Activated CD8-positive, alpha-beta memory T cell treated with anti-CD3 and anti-CD28 coated beads for 4 hours (primary cell): Measurements from ENCODE around the gene FYN.
"Not testable (repeated sequence)": the region's sequence is repeated elsewhere in the genome, so short reads cannot be mapped to it uniquely, and the experiment has no call there.

Experiments used
- DNase-seq, 2 donors: peaks; one replicate each; pipeline ENCODE4 v3.0.0-alpha.2; 2020; ENCODE audit warnings: low read depth in 2 of 2

The FYN gene

DNA sequence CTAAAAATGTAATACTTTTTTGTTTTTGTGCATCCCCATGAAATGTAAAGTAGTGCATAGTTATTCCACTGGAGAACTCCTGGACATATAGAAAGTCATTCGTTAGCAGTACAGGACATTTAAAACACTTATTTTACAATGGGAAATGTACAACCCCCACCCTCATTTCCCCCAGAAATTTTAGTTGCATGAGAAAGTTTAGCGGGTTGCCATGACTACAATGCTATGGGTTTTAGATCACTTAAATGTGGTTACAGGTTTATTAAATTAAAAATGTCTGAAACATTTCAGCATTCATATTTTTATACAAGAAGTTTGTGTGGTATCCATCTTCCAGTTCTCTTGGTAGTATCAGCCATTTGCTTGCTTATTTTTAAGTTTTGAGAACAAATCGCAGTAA, 212.7 kb downstream of the FYN start:
- no peak for DNase-seq

GRCh38 chr6:111658462-111659154, 214.6 kb downstream of the FYN start:
- DNase-seq = no peak

- DNase-seq = no peak
Measured at GRCh38 chr6:111657146-111657545, 216.1 kb downstream of the FYN start.

- no peak for DNase-seq
Measured at GRCh38 chr6:111653979-111654378, 219.3 kb downstream of the FYN start.

DNA sequence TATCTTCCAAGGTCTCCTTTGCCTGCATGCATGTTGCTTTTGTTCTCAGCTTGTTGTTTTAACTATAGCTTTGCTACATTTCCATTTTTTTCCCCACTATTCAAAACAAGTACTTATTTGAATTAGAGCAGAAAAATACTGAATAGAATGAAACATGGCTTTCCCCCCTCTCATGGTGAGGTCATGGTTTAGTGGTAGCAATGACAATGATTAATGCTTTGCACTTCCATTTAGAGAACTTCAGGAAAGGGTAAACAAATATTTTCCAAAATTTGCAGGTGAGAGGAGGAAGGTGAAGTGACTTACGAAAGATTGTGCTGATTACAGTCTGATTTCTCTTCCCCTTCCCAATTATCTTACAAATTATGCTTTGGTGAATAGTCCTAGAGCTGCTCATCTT, 219.8 kb downstream of the FYN start:
- no peak for DNase-seq

DNA sequence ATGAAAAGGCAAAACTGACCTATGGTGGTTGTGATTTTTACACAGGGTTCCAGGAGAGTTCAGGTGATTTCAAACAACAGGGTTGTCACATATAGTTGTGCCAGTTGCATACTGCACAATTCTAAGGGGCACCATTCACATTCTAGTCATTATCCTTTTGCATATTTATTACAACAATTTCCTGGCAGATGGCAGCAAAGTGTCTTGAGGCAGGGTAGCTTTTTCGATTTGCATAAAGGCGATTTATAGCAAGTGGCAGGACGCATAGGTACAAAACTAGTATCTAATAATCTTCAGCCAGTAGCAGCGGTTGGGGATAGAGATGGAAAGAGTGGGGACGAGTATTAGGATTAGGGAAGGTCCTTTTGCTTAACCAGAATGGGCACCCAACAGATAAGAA, 221.1 kb downstream of the FYN start:
- no peak for DNase-seq

DNA sequence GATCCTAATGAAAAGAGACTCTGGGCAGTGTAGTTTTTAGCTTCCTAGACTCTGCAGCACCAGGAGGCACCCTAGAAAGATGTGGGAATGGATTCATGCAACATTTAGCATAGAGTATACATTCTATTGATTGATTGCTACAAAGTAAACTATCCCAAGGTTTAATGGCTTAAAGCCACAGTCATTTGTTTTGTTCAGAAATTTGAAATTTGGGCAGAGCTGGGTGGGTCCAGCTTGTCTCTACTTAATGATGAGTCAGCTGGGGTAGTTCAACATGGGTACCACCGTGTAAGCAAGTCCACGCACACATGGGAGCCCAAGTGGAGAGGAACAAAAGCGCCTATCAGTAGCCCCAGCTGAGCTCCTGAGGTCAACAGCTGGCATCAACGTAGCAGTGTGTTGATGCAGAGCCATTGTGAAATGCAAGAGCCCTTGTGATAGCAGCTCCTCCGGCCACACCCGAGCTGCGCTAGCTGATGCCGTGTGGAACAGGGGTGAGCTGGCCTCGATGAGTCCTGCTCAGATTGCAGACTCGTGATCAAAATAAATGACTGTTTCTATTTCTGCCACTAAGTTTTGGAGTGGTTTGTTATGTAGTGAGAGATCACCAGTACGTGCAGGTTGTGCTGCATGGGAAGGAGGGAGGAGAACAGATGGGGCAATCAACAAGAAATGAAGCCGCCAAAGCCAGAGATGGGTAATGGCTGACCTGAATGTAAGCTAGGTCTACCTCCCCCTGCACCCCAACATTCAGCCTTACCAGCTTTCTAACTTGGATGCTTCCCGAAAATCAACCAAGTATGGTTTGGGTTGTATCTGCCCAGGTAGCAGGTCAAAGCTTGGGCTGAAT, 221.8 kb downstream of the FYN start:
- DNase-seq = no peak

- DNase-seq = no peak
Measured at GRCh38 chr6:111650049-111650448, 223.2 kb downstream of the FYN start.

GRCh38 chr6:111648100-111648499, 225.2 kb downstream of the FYN start:
- DNase-seq = no peak

DNA sequence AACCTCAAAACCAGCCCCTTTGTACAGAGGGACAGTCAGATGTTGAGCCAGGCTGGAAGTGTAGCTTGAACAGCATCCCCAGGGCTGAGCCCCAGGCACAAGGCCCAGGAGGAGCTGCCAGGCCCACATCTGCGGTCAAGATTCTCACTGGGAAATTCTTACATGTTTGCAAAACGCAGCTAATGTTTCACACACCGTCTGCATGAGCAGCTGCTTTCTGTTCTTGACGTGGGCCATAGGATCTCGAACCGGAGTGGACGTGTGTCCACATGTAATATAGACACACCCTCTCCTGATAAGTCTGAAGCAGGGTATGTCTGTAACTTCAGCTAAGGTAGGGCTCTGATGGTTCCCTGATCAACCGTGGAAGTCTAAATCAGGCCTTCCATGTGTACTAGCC, 226.3 kb downstream of the FYN start:
- no peak for DNase-seq

DNA sequence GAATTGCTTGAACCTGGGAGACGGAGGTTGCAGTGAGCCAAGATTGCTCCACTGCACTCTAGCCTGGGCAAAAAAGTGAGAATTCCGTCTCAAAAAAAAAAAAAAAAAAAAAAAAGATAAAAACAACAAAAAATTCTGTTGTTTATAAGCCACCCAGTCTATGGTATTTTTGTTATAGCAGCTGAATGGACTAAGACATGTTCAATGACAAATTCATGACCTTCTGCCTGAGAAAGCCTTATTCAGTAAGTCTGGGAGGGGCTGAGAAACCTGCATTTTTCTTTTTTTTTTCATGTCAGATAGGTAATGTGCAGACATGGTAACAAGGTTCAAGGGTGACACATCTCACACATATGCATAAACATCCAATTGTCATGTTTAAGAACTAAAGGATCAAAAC, 227.2 kb downstream of the FYN start:
- no peak for DNase-seq

- DNase-seq = no peak
Measured at GRCh38 chr6:111644893-111645430, 228.3 kb downstream of the FYN start.

- no peak for DNase-seq
Measured at GRCh38 chr6:111642463-111643158, 230.6 kb downstream of the FYN start.

GRCh38 chr6:111639266-111639665, 234.0 kb downstream of the FYN start:
- DNase-seq = no peak

DNA sequence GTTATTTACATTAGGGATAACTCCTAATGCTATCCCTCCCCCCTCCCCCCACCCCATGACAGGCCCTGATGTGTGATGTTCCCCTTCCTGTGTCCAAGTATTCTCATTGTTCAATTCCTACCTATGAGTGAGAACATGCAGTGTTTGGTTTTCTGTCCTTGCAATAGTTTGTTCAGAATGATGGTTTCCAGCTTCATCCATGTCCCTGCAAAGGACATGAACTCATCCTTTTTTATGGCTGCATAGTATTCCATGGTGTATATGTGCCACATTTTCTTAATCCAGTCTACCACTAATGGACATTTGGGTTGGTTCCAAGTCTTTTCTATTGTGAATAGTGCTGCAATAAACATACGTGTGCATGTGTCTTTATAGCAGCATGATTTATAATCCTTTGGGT, 238.3 kb downstream of the FYN start:
- DNase-seq = not testable (repeated sequence)

GRCh38 chr6:111633822-111634221, 239.4 kb downstream of the FYN start:
- DNase-seq = no peak

DNA sequence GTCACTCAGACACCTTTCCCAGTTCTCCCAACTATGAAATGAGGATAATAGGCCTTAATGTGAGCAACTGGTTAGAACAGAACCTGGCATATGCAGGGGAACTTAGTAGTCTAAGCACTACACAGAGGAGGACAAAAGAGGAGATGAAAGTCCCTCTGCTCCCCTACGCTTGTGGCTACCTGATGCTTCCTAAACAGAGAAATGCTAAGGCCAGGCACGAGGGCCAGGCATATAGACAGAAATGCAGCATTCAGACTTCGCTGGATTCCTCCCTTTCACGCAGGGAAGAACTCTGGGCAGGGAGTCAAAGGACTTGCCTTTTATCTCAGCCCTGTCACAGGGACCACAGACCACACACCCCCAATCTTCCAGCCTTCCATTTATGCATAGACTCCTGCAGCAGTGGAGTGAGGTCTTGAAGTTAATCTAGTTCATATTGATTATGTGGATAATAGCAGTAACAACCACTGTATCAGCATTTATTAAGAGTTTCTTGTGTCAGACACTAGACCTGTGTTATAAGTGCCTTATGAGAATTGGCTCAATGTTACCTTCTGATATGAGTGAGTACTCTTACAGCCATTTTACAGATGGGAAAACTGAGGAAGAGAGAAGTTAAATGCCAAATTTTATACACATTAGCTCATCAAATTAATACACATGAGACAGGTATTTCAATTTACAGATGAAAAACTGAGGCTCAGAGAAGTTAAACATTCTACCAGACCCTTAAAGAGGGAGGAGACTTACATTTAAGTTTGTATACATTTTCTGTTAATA, 240.6 kb downstream of the FYN start:
- DNase-seq = no peak

GRCh38 chr6:111631903-111632460, 241.3 kb downstream of the FYN start:
- no peak for DNase-seq

DNA sequence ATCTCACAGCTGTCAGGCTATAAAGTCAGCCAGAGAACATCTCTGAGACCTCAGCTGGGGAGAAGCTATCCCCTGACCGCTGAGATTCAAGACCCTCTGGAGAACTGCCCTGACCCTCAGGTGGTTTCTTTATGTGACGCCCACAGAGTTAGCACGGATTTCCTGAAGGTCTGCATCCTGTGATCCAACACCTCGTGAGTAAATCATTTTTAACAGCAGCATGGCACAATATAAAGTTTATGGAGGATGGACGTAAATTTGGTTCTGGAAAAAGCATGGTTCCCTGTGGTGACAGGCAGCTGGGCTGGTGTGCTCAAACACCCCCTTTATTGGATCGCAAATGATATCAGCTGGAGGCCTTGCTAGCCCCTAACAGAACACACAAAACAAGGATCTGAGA, 242.2 kb downstream of the FYN start:
- no peak for DNase-seq

DNA sequence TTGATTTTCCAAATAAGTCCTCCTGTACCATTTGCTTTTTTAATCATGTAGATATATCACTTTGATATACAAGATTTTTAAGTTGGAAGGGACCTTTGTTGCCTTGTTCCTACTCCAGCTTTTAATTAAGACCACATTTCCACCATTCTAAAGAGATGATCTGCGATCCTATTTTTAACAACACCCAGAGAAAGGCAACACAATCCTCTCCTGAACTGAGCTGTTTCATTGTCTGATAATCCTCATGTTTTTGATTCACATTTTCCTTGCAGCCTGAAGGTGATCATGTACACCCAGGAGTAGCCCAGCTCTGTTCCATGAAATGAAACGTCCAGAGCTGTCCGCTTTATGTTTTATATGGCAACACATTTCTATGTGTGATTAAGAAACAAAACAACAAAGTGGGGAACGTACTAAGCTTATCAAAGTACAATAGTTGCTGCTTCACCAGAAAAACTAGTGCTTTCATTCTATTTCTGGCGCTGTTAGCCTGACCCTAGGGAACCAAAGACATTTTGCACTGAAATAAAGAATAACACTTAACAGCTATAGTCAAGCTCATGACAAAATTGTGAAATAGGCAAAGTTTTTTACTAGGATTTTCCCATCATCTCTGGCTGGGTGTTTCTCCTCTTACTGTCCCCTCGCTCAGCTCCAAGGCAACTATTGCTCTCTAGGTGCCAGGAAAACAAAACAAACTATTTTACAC, 245.0 kb downstream of the FYN start:
- no peak for DNase-seq

- no peak for DNase-seq
Measured at GRCh38 chr6:111626441-111626840, 246.8 kb downstream of the FYN start.
